Inferior parietal cortex (tissue), 1 donor: ENCODE results near the gene FGR.

Experiments used
- DNase-seq: peaks from one replicate; pipeline ENCODE4 v3.0.0-alpha.2; 2016; ENCODE audit errors: extremely low spot score

The FGR gene

DNA sequence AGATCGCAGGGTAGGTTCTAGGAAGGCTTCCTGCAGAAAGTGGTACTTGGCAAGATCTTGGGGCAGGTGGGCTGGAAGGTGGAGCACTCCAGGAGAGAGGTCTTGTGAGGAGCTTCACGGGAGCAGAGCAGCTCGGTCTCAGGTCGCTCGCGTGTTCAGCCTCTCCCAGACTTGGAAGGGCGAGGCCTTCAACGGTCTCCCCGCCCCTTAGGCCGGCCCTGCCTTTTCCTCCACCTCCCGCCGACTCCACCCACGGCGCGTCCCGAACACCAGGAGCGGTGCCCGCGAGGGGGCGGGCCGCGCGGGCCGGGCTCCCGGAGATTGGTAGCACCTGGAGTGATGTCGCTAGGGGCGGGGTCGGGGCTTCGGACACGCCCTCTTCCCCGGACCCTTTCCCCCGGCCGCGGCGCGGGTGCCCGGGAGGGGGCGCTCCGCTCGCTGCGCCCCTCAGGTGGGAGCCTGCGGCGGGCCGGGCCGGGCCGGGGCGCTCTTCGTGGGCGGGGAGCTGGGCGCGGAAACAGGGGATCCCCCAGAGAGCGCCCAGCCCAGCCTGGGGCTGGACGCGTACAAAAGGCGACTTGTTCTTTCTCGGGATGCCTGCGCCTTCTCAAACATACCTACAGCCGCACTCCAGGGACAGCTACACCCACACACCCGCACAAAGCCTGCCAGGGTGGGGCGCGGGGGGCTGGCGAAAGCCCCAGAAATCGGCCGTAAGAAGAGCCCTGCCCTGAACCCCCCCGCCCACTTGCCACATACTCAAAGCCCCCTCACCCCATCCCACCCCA, 66.5 kb downstream of the FGR start:
- DNase-seq, result peak; percentile 75

DNA sequence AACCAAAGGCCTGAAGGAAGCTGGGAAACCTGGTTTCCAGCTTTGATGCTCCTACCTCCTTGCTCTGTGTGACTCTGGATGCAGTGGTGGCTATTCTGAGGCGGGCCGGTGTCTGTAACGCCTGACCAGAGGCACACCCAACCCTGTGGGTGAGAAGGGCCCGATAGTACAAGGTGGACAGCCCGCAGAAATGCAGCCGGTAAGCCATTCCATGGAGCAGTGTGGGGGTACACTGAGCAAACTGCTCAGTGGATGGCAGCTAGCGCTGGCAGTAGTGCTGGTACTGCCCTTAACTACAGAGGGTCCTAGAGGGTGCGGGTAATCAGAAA, 67.0 kb downstream of the FGR start:
- no peak for DNase-seq

DNA sequence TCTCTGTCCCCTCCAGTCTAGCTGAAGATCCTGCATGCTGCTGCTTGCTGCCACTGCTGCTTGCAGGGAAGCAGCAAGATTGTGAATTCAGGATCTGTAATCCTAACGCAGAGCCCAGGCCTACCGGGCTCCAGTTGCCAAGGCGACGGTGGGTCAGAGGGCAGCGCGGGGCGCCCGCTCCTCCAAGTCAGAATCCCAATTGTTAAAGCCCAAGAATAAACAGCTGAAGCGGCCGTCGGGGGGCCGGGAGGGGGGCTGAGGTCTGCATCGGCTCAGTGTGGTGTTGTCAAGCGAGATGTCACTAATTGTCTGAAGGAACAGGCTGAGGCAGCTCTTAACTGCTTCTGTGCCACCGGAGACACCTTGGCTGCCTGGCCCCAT, 67.8 kb downstream of the FGR start:
- DNase-seq, result no peak

DNA sequence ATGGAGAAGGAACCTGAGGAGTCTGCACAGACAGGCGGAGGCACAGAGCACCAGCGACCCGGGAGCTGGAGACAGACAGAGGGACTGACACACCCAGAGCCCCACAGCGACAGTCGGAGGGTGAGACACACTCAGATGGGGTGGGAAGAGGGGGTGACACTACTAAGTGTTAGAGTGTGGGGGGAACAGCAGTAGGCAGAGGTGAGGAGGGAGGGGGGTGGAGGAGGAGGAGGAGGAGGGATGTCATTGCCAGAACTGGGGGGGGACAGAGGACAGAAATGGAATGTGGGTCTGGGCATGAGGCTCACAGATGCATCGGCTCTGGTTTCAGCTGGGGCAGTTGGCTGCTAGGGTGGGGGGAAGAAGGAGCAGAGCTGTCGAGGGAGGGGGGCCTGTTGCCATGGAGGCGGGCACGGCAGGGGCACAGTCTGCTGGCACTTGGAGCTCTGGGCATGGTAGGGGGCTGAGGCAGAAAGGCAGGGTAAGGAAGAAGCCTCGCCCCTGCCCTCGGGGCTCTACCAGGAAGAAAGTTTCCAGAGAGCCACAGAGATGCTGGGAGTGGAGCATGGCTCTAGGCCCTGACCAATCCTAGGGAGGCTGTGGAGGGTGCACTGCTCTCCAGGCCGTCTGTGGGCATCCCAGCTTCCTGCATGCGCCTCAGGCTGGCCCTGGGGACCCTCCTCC, 68.4 kb downstream of the FGR start:
- no peak for DNase-seq

DNA sequence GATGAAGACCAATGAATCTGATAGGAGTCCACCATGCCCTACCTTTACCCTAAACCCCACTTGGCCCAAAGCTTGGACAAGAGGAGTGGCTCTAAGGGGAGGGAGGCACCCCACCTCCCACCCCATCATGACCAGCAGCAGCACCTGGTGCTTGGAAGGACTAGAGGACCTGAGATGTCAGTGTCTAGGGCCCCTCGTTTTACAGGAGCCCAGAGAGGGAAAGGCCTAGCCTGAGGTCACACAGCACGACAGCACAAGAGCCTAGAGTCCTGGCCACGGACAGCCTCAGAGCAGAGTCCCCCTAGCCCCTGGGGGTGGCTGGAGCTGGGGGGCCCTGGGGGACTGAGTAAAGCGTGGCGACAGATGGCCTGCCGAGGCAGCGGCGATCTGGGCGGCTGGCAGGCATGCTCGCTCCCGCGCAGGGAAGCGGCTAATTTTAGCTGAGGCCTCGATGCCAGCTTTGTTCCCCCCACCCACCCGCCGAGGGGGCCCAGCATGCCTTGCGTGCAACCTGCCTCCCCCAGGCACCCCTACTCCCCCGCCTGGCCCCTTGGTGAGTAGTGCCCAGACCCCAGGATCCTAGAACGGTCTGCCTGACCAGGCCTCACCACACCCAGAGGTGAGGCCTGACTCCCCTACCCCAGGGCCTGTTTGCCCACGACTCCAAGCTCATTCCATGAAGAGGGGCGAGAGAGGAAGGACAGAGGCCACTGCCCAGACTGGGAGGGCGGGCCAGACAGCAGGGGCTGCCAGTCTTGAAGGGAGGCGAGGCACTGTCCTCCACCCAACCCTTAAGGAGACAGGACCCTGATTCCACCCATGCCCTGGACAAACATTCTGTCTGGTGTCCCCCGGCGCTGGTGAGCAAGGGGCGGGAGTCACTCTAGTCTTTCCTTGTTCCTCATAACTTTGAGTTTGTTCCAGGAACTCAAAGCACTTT, 70.0 kb downstream of the FGR start:
- DNase-seq, result no peak

DNA sequence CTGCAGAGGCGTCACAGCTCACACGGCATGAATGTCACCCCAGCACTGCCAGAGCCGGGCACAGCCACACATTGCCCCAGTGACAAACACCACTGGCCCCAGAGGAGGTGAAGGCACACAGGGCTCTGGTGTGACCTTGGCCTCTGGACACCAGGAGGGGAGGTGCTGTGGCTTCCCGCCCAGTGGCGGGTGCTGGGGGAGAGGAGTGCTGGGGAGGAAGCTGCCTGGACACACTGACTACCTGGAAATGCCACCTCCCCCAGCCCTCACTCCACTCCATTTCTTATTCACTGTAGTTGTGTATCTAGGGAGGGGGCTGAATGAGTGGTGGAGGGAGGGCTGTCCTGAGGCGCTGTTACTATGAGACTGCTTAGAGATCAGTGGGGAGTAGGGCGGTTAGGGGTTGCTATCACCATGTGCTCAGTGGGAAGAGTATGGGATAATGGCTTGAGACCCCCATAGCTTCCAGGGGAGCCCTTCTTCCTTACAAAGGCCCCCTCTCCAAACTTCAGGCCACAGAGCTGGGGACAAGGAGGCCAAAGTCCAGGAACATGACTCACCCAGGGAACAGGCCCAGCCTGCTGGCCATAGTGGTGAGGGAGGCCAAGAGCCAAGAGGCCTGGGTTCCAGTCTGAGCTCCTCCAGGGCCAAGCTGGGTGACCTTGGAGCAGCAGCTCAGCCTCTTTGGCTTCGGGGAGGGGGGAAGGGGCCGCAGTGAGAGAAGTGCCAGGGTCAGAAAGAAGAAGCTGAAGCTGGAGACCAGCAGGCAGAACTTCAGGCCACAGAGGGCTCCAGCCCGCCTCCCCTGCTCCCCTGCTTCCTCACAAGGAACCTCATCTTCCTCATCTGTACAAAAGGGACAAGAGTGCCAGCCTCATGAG, 71.2 kb downstream of the FGR start:
- no peak for DNase-seq

DNA sequence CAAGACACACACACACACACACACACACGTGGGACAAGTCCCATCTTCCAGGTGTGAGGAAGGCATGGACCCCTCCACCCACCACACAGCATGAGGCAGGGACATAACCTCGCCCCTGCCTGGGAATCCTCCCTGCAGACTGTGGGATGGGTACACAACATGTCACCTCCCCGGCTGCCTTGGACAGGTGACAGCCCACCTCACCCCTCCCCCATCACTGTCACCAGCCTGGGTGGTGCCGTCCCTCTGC, 71.7 kb downstream of the FGR start:
- DNase-seq, result no peak

DNA sequence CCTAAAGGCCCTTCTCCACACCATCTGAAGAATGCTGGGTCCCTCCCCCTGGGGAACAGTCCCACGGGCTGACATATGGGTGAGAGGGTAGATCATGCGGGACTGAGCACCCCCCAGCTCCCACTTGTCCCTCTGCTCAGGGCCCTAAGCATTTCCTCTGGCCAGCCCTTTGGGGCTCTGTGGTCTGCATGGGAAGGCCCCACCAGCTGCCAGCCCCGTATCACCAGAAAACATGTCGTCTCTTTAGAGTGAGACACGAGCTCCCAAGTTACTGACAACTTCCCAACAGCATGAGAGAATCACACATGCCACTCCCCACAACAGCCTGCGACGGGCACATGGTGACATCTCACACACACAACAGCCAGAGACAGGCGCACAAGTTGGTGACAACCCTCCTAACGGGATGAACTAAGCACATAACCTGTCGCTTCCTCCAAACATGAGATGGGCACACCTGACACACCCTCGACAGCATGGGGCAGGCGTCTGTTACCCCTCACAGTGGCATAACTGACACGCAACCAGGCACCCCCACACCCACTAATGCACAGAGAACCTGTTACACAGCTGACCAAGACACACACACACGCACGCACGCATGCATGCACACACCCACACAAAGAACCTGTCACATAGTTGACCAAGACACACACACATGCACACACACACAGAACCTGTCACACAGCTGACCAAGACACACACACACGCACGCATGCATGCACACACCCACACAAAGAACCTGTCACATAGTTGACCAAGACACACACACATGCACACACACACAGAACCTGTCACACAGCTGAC, 72.2 kb downstream of the FGR start:
- DNase-seq, result no peak
